Activated CD4-positive, alpha-beta T cell treated with anti-CD3 and anti-CD28 coated beads, Interleukin-2, amount 50 U/mL, for 48 hours (primary cell): Measurements from ENCODE around the gene ATP13A2.
"Not testable (repeated sequence)": the region's sequence is repeated elsewhere in the genome, so short reads cannot be mapped to it uniquely, and the experiment has no call there.

Source experiments
- DNase-seq, 2 experiments: peaks; one replicate each; pipeline ENCODE4 v3.0.0-alpha.2; 2020

The ATP13A2 gene

GRCh38 chr1:16952376-16952775 is 59.4 kb downstream of the ATP13A2 start:
- DNase-seq = not testable (repeated sequence)

GRCh38 chr1:16949026-16949425 is 62.7 kb downstream of the ATP13A2 start:
- DNase-seq = not testable (repeated sequence)

- DNase-seq = not testable (repeated sequence)
These were observed 63.3 kb downstream of the ATP13A2 start for GRCh38 chr1:16948282-16948891.

GRCh38 chr1:16946646-16947045 is 65.1 kb downstream of the ATP13A2 start:
- DNase-seq = no peak

GRCh38 chr1:16946185-16946584 is 65.5 kb downstream of the ATP13A2 start:
- DNase-seq = not testable (repeated sequence)

GRCh38 chr1:16945512-16945911 is 66.2 kb downstream of the ATP13A2 start:
- not testable (repeated sequence) for DNase-seq

GRCh38 chr1:16944038-16944437 is 67.7 kb downstream of the ATP13A2 start:
- DNase-seq = no peak

GRCh38 chr1:16939386-16940180 is 72.1 kb downstream of the ATP13A2 start:
- DNase-seq = not testable (repeated sequence)

- DNase-seq = no peak
These were observed 73.1 kb downstream of the ATP13A2 start for GRCh38 chr1:16938351-16939321.

- DNase-seq = not testable (repeated sequence)
These were observed 75.1 kb downstream of the ATP13A2 start for GRCh38 chr1:16936580-16936979.
